Measurements from ENCODE around the gene PNMA5. TPM values are rescaled to one million over a fixed set of nuclear protein-coding genes. Genes with fewer than 3 reads are reported as not detected.
"Not testable (repeated sequence)": the region's sequence is repeated elsewhere in the genome, so short reads cannot be mapped to it uniquely, and the experiment has no call there.

PNMA5 gene
- not detected in 2 replicates for total RNA-seq

DNA sequence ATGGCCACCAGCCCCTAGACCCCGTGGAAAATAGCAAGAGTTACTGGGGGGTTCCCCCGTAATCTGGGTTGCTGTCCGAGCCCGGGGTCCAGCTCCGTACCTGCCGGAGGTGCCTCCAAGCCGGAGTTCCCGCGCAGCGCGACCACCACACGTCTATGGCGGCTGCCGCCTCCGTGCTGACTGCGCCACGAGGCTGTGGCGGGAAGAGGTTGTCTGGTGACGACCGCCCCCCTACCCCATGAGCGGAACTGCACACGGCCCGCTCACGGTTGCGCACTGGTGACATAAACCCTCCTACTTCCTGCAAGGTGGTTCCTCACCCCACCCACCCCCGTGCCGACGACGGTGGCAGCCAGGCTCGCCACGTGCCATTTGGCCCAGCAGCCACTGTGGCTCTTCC, at the start of gene PNMA5:
Gene PNMA5 (minus strand): TSS at position 184 of the 400 bp plus-strand sequence. CDS start 2,518 bp downstream, outside the sequence.
- DNase-seq (ENCODE audit: low read depth in 2 of 2), result no peak

DNA sequence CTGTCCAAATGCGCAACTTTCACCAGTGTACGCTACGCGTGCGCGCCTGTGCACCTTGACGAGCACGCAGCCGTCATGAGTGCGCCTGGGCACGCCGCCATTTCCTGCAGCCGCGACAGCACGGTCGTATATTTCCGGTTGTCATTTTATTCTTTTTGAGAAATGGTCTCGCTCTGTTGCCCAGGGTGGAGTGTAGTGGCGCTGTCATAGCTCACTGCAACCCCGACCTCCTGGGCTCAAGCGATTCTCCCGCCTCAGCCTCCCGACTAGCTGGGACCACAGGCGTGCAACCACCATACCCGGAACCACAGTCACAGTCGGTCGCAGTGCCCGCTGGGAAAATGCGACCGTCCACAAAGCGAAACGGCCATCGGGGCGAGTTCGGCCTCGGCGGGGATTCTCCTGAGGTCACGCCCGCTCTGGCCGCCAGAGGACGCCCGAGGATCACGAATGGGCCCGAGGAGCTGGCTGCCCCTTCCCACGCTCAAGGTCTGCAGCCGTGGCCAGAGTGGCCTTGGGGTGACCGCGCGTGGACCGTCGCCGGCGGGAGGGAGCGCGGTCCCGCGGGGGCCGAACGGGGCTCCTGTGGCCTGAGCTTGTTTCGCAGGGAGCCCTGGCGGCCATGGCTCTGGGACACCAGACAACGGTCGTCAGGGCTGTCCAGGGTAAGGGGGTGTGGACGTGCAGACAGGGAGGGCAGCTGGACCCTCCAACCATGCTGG, 38.6 kb upstream of the PNMA5 start:
- DNase-seq (ENCODE audit: low read depth in 2 of 2), result peak; percentile 56 to 71

DNA sequence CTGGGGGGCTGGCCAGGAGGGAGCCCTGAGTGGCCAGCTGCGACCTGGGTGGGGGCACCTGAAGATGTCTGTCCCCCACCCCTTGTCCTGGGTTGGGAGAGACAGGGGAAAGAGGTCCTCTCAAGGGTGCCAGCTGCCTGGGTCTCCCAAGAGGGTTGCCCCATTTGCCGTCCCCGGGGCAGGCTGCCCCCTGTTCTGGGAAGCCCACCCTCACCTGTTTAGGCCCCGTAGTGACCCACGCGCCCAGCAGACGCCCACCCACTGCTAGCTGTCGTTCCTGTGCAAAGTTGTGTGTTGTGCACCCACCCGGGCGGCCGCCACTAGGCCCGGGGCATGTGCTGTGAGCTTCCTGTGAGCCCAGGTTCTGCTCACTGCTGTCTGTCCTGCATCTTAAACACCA, 36.9 kb upstream of the PNMA5 start:
- no peak for DNase-seq (ENCODE audit: low read depth in 2 of 2)

DNA sequence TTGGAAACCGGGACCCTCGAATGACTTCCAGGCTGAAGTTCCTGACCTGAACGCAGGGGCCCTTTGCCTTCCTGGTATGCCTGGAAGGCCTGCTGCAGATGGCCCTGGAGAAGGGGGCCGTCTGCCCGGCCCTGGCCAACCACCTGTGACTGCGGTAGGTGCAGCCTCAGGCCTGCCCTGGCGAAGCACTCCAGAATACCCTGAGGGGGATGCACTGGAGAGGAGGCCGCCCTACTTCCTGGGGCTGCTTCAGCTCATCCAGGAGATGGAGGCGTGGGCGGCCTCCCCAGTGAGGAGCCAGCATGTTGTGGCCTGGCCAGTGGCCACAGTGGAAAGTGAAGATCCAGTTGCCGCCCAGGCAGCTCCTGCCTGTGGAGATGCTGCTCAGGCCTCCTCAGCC, 36.0 kb upstream of the PNMA5 start:
- no peak for DNase-seq (ENCODE audit: low read depth in 2 of 2)

DNA sequence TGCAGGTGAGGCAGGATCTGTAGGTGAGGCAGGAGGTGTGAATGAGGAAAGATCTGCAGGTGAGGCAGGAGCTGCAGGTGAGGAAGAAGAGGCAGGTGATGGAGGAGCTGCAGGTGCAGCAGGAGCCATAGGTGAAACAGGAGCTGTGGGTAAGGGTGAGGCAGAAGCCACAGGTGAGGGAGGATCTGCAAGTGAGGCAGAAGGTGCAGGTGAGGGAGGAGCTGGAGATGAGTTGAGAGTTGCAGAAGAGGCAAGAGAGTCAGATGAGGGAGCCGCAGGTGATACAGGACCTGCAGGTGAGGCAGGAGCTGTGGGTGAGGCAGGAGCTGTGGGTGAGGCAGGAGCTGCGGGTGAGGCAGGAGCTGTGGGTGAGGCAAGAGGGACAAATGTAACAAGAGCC, 35.2 kb upstream of the PNMA5 start:
- no peak for DNase-seq (ENCODE audit: low read depth in 2 of 2)

DNA sequence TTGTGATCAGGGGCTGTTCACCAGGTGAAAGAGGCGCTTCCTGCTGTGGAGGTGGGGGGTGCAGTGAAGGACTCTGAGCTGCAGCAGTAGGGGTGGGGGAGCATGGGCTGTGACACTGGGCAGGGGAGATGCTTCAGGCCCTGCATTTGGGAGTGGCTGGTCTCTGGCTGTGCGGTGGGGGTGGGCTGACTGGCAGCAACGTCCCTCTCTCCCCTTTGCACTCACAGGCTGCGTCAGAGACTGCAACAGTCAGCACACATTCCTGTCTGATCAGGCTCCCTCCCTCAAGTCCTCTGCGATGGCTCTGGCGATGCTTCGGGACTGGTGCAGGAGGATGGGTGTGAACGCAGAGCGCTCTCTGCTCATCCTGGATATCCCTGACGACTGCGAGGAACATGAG, 34.6 kb upstream of the PNMA5 start:
- not testable (repeated sequence) for DNase-seq (ENCODE audit: low read depth in 2 of 2)

DNA sequence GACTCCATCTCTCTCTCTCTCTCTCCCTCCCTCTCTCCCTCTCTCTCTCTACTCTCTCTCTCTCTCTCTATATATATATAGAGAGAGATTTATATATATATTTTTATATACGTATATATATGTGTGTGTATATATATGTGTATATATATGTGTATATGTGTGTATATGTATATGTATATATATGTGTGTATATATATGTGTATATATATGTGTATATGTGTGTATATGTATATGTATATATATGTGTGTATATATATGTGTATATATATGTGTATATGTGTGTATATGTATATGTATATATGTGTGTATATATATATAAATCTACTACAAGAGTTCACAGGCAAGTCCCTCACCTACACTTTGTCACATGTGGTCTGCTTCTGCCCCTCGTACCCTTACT, 32.6 kb upstream of the PNMA5 start:
- not testable (repeated sequence) for DNase-seq (ENCODE audit: low read depth in 2 of 2)

DNA sequence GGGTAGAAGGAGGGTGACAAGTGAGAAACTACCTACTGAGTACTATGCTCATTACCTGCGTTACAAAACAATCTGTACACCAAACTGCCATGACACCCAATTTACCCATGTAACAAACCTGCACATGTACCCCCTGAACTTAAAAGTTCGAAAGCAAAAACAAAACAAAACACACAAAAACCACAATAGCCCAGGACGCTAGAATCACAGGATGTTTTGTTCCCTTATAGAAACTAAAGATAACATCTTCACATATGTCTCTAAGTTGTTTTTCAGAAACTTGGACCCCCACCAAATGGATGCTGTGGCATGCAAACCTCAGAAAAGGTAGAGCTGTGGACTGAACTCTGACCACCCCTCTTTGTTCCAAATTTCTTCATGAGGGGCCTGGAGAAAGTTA, 25.2 kb upstream of the PNMA5 start:
- DNase-seq (ENCODE audit: low read depth in 2 of 2), result no peak

DNA sequence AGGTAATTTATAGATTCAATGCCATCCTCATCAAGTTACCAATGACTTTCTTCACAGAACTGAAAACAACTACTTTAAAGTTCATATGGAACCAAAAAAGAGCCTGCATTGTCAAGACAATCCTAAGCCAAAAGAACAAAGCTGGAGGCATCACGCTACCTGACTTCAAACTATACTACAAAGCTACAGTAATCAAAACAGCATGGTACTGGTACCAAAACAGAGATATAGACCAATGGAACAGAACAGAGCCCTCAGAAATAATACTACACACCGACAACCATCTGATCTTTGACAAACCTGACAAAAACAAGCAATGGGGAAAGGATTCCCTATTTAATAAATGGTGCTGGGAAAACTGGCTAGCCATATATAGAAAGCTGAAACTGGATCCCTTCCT, 23.3 kb upstream of the PNMA5 start:
- not testable (repeated sequence) for DNase-seq (ENCODE audit: low read depth in 2 of 2)

DNA sequence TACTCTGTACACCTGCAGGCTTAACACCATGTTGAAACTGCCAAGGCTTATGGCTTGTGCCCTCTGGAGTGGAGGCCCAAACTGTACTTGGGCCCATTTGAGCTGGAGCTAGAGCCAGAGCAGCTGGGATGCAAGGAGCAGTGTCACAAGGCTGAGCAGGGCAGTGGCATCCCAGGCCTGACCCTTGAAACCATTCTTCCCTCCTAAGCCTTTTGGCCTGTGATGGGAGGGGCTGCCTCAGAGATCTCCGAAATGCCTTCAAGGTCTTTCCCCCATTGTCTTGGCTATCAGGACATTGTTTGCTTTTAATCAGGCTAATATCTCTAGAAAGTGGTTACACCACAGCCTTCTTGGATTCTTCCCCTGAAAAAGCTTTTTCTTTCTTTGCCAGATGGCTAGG, 10.9 kb upstream of the PNMA5 start:
- no peak for DNase-seq (ENCODE audit: low read depth in 2 of 2)

DNA sequence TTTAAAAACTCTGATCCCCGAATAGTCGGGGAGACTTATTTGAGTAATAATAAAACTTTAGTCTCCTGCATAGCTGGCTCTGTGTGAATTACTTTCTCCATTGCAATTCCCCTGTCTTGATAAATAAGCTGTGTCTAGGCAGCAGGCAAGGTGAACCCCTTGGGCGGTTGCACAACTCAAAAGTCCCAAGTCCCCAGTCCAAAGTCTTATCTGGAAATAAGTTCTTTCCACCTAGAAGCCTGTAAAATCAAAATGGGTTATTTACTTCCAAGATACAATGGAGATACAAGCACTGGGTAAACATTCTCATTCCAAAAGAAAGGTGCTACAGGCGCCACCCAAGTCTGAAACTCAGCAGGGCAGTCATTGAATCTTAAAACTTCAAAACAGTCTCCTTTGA, 10.1 kb upstream of the PNMA5 start:
- no peak for DNase-seq (ENCODE audit: low read depth in 2 of 2)

DNA sequence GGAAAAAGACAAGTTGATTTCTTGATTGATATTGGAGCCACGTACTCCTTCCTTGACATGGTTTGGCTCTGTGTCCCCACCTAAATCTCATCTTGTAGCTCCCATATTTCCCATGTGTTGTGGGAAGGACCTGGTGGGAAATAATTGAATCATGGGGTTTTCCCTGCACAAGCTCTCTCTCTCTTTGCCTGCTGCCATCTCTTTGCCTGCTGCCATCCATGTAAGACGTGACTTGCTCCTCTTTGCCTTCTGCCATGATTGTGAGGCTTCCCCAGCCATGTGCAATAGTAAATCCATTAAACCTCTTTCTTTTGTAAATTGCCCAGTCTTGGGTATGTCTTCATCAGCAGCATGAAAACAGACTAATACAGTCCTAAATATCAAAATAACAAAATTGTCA, 8.3 kb upstream of the PNMA5 start:
- not testable (repeated sequence) for DNase-seq (ENCODE audit: low read depth in 2 of 2)

DNA sequence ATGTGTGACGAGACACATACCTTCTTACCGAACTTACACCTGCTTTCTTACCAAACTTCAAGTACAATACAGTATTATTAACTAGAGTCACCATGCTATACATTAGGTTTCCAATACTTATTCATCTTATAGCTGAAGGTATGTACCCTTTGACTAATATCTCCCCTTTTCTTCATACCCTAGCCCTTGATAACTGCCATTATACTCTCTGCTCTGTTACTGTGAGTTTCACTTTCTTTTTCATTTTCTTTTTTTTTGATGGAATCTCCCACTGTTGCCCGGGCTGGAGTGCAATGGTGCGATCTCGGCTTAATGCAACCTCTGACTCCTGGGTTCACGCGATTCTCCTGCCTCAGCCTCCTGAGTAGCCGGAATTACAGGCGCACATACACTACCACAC, 3.4 kb upstream of the PNMA5 start:
- DNase-seq (ENCODE audit: low read depth in 2 of 2), result no peak

DNA sequence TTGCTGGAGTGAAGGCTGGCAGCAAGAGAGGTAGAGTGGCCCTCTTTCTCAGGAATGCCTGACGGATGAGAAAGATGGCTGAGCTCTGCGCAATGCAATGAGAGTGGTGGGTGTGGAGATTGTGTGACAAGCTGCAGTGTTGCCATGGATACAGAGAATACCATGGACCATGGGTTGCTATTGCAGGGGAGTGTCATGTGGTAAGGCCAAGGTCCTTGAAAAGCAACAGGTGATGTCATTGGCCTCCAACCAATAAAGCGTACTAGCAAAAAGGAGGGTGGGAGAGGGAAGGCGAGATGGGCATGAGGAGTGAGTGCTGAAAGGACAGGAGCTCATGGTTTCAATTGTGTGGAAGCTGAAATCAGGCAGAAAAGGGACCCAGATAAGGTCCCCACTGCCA, 1.8 kb downstream of the PNMA5 start:
- DNase-seq (ENCODE audit: low read depth in 2 of 2), result no peak

DNA sequence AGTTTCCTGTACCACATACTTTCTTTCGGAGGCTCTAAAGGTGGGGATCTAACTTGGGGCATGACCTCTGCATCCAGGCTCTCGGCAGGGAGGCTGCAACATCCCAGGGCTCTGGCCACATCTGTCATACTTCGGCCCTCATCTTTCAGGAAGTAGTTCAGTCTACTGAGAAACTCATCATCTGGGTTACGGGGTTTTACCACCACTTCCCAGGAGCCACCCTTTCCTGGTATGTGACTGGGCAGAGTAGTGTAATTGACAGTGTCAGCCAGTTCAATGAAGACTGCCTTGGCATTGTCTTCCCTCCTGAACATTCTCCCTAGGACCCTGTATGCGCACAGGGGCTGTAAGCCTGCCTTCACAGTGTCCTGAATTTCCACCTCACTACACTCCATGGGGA, 2.8 kb downstream of the PNMA5 start:
- no peak for DNase-seq (ENCODE audit: low read depth in 2 of 2)

DNA sequence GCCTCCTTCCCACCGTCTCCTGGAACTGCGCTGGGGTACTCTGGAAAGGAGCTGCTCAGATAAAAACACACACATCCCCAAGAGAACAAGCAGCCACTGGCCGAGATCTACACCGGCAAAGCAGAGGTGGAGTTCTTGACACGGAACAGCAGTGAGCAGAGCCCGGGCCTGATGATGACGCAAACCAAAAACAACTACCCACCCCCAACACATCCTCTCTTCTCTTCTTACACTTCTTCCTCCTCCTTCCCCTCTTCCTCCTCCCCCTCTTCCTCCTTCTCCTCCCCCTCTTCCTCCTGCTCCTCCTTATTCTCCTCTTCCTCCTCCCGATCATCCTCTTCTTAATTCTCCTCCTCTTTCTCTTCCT, 4.6 kb downstream of the PNMA5 start:
- DNase-seq (ENCODE audit: low read depth in 2 of 2), result peak in 1 of 2 donors; percentile 4

DNA sequence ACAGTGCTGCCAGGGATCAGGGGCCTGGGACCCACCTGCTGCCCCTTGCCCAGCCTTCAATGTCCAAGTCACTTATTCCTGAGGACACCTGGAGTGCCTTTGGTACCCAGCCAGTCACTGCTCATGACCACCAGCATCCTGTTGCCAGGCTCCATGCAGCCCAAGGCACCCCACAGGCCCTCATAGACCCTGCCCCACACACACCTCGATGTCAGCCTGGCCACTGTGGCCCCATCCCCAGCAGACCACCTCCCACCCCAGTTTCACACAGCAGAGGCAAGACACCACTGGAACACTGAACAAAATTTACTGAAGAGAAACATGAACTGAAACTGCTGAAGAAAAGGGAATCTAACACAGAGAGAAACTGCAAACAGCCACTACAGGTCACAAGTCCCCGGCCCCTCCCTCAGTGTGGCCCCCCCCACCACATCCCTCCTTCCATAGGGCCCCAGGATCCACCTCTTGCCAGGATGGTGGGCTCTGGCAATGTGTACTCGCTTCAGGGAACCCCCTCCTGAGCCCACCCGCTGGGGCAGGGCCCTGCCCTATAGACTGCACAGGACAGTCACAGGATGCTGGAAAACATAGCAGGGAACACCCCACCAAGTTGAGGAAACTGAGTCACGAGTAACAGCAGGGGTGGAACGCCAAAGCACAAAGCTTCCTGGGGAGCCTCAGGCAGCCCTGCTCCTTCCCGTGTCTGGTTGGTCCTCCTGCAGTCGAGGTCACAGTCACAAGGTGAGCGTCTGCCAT, 5.2 kb downstream of the PNMA5 start:
- no peak for DNase-seq (ENCODE audit: low read depth in 2 of 2)

DNA sequence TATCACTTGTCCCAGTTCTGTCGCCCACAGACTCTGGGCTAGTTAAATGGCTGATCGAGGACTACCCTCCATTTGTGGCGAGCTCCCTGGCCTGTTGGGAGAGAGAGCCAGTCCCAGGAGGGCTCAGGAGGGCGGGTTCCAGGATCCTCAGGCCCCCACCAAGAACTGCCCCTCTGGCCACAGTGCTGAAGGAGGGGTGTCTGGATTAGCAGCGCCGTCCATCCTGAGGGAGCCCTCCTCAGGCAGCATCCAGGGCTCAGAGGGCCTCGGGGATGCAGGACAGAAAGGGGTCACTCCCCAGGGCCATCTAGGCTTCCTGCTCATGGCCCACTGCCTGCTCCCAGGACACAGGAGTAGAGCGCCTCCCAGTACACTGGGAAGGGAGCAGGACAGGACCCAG, 6.1 kb downstream of the PNMA5 start:
- DNase-seq (ENCODE audit: low read depth in 2 of 2), result no peak

DNA sequence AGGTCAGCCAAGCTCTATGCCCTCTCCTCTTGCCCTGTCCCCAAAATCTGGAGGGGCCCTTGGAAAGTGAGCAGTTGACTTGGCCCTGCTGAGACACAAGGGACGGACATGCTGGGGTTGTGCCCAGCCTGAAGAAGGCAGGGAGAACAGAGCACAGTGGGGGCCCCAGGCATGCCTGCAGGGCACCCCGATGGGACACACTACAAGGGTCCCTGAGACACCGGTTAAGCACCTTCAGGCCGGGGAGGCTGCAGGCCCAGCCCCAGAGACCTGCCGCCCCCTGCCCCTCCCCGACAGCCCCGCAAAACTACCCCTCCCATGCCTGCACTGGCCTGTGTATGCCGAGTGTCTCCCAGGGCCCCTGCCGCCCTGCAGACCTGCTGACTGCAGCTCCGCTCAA, 6.8 kb downstream of the PNMA5 start:
- DNase-seq (ENCODE audit: low read depth in 2 of 2), result not testable (repeated sequence)

DNA sequence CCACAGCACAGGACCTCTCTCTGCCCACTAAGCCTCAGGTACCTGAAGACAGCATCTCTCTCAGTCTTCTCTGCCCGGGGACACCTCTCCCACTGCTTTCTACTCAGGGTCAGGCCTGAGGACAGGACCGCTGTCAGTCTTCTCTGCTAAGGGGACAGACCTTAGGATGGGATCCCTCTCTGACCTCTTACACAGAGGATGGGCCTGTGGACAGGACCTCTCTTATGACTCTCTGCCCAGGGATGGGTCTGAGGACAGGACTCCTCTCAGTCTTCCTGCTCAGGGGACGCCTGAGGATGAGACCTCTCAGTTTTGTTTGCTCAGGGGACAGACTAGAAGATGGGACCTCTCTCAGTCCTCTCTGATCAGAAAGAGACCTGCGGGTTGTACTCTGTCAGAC, 8.5 kb downstream of the PNMA5 start:
- DNase-seq (ENCODE audit: low read depth in 2 of 2), result not testable (repeated sequence)

DNA sequence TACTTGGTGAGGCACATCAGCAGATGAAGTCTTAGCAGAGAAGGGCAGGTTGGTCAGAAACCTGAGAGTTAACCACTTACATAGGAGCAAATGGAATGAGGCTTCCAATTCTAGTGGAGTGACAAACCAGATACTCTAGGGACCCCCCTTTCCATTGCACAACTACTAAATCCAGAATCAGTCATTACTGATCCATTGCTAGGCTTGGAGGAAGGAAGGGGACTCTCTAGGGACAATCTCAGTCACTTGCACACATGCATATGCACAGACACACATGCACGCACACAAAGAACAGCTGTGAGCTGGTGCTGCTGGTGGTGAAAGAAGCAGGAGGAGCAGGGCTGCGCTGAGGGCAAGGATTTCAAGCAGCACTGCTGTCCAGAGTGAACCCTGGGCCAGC, 25.7 kb downstream of the PNMA5 start:
- no peak for DNase-seq (ENCODE audit: low read depth in 2 of 2)

DNA sequence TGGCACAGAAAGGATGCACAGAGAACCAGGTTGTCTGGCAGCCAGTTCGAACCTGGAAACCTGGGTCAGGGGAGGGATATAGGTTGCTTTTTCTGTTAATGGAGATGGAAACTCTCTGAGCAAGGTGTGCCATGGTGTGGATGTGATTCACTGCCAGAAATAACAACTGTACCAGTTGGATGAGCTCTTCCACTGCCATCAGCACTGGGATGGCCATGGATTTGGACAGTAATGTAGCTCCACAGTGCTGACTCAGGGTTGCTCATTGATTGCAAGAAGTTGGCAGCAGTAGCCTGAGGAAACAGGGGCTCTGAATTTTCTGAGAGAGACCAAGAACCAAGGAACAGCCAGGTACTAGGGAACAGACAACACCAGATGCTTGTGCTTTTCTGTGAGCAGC, 33.8 kb downstream of the PNMA5 start:
- DNase-seq (ENCODE audit: low read depth in 2 of 2), result no peak

DNA sequence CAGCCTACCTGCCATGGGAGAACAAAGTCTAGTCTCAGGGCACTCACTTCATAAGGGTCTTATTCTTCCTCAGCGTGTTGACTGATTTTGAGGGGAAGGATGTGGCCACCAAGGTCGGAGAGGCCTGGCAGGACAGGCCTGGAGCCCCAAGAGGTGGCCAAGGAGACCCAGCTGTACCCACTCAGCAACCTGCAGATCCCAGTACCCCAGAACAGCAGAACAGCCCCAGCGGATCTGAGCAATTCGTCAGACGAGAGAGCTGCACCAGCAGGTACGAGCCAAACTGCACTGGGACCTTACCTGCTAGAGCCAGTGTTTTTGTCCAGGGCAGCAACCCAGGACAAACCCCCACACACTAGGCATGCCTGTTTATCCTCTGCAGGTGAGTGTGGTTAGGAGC, 34.3 kb downstream of the PNMA5 start:
- DNase-seq (ENCODE audit: low read depth in 2 of 2), result no peak

Data from lung microvascular endothelial cell (primary cell).